GM20000 (cell line): ENCODE data around the gene SMIM11.
A peak's percentile ranks its signal among the peaks of the same experiment; 100 is the strongest.
"Not testable (repeated sequence)": the region's sequence is repeated elsewhere in the genome, so short reads cannot be mapped to it uniquely, and the experiment has no call there.

Source experiments
- DNase-seq: peaks from one replicate; pipeline ENCODE4 v3.0.0; 2012; ENCODE audit warnings: low spot score
- TF ChIP-seq, protein P1 (sequence below): IDR thresholded peaks from 2 replicates; pipeline ENCODE4 v1.5.1; 2012; ENCODE audit warnings: mild to moderate bottlenecking, control low read depth; ENCODE audit errors: extremely low read depth, missing control alignments

The SMIM11 gene

DNA sequence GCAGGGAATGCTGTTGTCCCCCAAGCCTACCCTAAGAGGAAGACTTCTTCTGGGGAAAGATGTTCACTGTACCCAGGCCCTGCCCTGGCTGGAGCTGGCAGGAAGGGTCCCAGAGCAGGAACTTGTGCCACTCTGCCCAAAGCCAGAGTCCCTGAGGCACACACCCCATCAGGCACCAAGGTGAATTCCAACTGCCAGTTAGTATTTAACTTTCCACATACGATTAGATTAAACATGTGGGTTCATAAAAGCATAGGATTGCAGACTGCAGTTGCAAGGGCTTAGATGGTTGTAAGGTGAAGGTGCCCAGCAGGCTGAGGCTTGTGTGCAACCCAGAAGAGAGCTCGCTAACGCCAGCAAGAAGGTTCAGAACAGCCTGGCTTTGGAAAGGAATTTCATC lies 11.6 kb upstream of the SMIM11 start, which contains the start of gene KCNE2:
Gene KCNE2 (plus strand): TSS at position 274 of the 400 bp plus-strand sequence. CDS start 6,473 bp downstream, outside the sequence.
- no peak for DNase-seq
- TF ChIP-seq, protein P1, sequence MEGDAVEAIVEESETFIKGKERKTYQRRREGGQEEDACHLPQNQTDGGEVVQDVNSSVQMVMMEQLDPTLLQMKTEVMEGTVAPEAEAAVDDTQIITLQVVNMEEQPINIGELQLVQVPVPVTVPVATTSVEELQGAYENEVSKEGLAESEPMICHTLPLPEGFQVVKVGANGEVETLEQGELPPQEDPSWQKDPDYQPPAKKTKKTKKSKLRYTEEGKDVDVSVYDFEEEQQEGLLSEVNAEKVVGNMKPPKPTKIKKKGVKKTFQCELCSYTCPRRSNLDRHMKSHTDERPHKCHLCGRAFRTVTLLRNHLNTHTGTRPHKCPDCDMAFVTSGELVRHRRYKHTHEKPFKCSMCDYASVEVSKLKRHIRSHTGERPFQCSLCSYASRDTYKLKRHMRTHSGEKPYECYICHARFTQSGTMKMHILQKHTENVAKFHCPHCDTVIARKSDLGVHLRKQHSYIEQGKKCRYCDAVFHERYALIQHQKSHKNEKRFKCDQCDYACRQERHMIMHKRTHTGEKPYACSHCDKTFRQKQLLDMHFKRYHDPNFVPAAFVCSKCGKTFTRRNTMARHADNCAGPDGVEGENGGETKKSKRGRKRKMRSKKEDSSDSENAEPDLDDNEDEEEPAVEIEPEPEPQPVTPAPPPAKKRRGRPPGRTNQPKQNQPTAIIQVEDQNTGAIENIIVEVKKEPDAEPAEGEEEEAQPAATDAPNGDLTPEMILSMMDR: no peak

DNA sequence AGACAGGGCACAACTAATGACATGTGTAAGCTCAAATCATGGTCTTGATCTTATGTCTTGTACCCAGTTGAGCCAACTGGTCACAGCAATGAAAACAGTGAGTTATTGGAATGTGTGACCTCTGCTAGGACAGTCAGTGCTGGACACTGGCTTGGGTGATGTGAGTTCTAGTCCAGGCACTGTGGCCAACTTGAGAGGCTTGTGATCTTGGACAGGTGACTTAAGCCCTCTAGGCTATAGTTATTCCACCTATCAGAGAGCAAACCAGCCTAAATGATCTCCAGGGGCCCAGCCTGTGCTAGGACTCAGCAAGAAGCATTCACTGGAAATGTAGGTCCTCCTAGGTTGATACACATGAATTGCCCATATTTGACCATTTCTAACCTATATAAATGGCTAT lies 10.4 kb upstream of the SMIM11 start:
- TF ChIP-seq, protein P1: no peak
- DNase-seq: no peak

DNA sequence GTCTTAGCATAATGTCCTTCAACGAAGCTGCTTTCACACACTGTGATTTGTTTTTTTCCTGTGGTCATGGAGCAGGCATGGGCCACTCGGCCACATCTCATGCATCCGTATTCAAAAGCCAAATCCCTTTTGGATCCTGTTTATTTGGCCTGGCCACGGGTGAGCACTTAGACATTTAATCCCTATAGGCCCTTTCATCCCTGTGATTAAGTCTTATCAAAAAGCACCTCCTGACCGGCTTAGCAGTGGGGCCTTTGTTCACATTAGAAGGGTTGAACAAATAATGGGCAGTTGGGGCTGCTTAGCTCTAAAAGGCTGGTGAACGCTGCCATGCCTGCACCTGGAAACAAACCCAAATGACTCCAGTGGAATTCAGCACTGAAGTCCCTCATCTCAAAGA lies 9.5 kb upstream of the SMIM11 start:
- no peak for DNase-seq
- TF ChIP-seq, protein P1: no peak

DNA sequence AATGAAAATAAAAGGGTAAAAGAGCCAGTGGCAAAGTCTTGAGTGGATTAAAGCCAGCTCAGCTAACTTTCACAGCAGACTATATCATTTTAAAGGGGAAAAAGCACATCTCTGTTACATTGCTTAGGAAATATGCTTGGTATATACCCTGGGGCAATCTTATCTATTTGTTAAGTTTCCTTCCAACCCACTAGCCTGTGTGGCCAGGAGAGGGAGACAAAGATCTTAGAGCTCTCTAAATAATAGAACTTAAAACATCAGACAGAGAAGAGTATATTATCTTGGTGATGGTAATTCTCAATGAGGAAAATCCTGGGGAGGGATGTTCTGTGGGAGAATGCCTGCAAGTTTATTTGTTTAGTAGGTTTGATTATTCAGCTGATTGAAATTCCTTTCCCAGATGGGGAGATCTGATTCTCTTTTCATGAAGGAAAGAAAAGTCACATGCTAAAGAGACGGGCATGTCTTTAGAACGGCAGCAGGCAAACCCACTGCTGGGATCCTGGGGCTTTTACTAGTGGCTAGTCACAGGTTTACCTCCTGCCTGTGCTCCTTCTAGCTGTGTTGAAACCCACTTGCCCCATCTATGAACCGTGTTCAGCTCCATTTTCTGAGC lies 7.9 kb upstream of the SMIM11 start:
- DNase-seq: peak; percentile 42

DNA sequence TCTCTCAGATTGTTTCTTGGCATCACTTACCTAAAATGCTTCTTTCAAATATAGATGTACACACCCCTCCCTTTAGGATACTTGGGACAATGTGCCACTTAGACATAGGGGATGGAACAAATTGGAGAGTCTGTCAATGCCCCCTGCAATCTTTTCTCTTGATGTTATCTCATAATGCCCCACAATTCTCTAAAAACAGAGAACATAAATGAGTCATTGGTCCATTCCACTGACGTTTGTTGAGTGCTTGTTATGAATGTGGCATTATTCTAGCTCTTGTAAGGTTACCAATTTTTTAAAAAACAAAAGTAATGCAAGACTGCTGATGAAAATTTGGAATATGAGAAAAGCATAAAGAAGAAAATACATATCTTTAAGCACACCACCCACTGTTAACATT lies 5.6 kb upstream of the SMIM11 start:
- DNase-seq: no peak

More for the DNA sequence above, 7.9 kb upstream of the SMIM11 start:
- TF ChIP-seq, protein P1: peak; percentile 50

DNA sequence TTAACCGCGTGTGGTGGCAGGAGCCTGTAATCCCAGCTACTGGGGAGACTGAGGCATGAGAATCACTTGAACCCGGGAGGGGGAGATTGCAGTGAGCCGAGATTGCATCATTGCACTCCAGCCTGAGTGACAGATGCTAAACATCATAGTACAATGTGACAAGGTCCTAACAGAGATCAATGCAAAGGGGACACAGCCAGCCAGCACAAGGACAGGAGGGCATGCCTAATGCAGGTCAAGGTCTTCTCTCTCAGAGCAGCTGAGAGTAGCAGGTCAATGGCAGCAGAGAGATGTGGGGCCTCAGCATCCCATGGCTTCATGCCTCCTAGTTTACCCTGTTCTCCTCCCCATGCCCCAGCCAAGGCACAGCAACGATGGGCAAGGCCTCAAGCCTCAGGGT lies 3.0 kb upstream of the SMIM11 start:
- DNase-seq: no peak
- TF ChIP-seq, protein P1: no peak

More for the DNA sequence above, 5.6 kb upstream of the SMIM11 start:
- TF ChIP-seq, protein P1: no peak

DNA sequence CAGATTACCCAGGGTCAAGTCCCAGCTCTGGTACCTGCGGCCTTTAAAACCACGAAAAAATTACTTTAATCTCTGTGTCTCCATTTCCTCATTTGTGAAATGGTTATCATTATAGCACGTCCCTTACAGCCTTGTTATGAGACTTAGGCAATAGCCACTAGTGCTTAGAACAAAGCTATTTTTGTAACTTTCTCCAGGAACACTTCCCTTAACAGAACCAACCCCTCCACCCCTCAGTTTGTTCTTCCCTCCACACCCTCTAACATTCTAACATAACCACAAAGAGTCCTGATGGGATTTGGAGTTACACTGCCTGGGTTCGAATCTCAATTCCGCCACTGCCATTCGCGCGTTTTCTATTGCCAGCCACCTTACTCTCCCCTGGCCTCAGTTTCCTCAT lies 845 bp upstream of the SMIM11 start:
- DNase-seq: not testable (repeated sequence)

DNA sequence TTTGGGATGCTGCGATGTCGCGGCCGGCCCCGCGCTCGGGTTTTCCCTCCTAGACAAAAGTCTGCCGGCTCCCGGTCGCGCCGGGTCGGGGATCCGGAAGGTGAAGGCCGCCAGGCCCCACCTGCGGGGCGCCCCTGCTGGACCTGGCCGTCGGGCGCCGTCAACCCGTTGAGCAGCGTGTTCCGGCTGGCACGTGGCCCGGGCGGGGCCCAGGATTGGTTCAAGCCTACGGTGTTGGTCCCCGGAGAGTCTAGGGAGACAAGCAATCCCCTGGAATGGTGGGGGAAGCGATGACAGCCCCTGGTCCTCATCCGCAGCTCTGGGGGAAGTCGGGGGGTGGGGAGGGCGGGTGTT lies 289 bp downstream of the SMIM11 start:
- not testable (repeated sequence) for DNase-seq

DNA sequence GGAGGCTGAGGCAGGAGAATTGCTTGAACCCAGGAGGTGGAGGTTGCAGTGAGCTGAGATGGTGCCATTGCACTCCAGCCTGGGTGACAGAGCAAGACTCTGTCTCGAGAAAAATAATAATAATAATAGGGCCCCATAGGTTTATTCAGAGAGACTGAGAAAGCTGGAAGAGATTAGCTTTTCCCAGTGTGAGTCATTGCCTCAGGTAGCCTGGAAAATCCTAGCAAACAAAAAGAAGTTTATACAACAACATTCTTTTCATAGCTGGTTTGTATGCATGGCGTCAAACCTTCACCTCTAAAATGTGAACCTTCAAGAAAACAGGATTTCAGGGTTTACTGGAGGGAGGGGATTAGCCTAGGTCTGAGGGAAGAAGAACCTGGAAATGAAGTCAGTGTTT lies 7.8 kb downstream of the SMIM11 start:
- not testable (repeated sequence) for DNase-seq

DNA sequence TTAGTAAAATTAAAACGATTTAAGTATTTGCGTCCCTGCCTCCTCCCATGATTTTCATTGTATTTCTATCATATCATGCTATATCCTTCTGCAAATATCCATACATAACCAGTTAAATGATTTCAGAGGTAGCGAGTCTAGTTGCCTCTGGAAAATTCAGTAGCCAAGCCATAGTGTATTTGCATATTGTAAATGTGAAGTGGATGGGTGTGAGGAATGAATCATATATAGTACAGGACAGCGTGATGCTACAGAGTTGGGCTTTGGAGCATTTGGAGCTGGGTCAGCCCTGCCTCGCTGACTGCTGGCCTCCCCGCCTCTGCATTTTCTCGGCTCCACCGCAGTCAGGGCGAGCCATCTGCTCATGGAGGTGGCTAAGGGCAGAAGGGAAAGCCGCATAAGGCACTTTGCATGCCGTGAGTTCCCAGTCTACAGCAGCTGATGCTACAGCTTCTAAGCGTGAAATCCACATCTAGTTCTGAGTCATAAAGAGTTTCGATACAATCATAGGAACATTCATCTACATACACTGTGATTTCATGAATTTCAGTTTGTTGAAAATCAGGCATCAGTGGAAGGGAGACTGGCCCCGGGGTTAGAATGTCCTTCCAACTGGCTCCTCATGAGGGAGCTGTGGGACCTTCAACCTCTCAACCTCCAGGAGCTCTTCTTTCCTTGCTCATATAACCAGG lies 8.6 kb downstream of the SMIM11 start:
- not testable (repeated sequence) for DNase-seq

DNA sequence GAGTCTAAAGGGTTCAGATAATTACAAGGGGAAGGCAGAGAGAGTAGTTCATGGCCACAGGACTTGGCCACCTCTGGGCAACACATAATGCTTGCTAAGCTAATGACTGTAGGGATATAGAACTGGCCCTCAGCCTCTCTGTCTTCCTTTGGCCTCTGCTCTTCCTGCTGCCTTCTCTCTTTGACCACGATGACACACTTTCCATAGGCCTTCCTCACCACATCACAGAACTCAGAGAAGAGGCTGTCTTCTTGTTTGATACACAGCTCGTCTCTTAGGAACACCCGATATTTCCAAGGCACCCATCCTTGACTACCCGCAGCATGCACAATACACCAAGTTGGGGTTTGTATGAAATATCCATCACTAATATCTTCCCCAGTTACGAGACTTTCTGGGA lies 25.2 kb downstream of the SMIM11 start:
- not testable (repeated sequence) for DNase-seq

DNA sequence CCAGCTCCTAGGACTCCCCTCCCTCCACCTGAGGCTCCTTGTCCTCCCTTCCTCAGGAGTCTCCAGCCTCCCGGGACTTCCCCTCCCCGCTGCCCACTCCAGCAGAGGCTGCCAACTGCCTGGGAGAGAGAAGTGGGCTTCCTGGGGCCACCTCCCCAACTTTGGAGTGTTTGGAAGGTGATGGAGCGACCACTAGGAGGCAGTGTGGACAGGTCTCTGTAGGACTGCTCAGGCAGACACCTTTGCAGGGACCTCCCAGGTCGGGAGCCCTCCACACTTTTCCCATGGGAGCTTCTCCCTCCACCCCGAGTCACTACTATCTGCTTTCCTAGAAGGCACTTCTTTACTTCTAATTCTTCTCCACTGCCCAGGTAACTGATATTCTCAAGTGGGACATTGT lies 29.4 kb downstream of the SMIM11 start:
- DNase-seq: not testable (repeated sequence)

DNA sequence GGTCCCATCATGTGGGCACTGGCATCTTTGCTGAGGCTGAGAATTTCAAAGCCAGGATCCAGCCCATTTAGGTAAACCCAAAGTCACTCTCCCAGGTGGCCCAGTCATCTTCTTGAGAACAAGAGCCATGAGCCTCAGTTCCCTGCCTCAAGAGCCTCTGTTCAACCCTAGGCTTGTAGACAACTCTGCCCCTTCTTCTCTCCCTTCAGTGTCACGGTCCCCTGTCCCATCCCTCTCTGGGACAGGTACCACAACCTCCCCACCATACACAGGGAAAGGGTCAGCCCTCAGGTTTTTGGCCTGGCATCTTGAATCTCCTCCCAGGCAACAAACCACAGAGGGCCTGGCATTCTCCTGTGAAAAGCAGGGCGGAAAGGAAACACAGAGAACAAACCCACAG lies 30.4 kb downstream of the SMIM11 start:
- DNase-seq: not testable (repeated sequence)
